Loucy (cell line): ENCODE measurements around the gene ENPP1.

Source experiments
- H2AFZ ChIP-seq: fragments of 200-600 bp; sonication (generic); 2 replicates; pipeline ENCODE4 v1.6.0; 2016; ENCODE audit warnings: antibody characterized with exemption, mild to moderate bottlenecking, low read length, moderate library complexity
- H3F3A ChIP-seq: fragments of 200-600 bp; 2 replicates; pipeline ENCODE4 v1.6.0; 2016; ENCODE audit warnings: antibody characterized with exemption, low read depth, mild to moderate bottlenecking
- H3K27me3 ChIP-seq: fragments of 200-600 bp; sonication (generic); 2 replicates; pipeline ENCODE4 v1.6.1; 2014; ENCODE audit warnings: low read length, mild to moderate bottlenecking; ENCODE audit not compliant: insufficient read depth, poor library complexity, severe bottlenecking
- H3K36me3 ChIP-seq: fragments of 200-600 bp; sonication (generic); 2 replicates; pipeline ENCODE4 v1.6.1; 2016; ENCODE audit warnings: low read length; ENCODE audit not compliant: insufficient read depth
- H3K4me1 ChIP-seq: fragments of 200-600 bp; sonication (generic); 2 replicates; pipeline ENCODE4 v1.5.1; 2014; ENCODE audit warnings: low read length, mild to moderate bottlenecking; ENCODE audit not compliant: insufficient read depth, poor library complexity, severe bottlenecking
- H3K4me2 ChIP-seq: fragments of 200-600 bp; sonication (generic); 2 replicates; pipeline ENCODE4 v1.6.0; 2014; ENCODE audit warnings: antibody characterized with exemption, low read length, low read depth, mild to moderate bottlenecking; ENCODE audit not compliant: poor library complexity, severe bottlenecking
- H3K4me3 ChIP-seq: fragments of 200-600 bp; sonication (generic); 2 replicates; pipeline ENCODE4 v1.5.1; 2014; ENCODE audit warnings: low read length, mild to moderate bottlenecking, mixed read lengths; ENCODE audit not compliant: poor library complexity, severe bottlenecking
- H3K79me2 ChIP-seq: fragments of 200-600 bp; sonication (generic); 2 replicates; pipeline ENCODE4 v1.6.1; 2014; ENCODE audit warnings: low read length; ENCODE audit not compliant: insufficient read depth
- H3K9ac ChIP-seq: fragments of 200-600 bp; sonication (generic); 2 replicates; pipeline ENCODE4 v1.6.0; 2014; ENCODE audit warnings: mild to moderate bottlenecking, low read depth, low read length, moderate library complexity; ENCODE audit not compliant: poor library complexity, severe bottlenecking
- H3K9me2 ChIP-seq: fragments of 200-600 bp; sonication (generic); replicated peaks from 2 replicates; pipeline ENCODE4 v1.6.1; 2016; ENCODE audit warnings: low read depth, low read length, mixed read lengths
- H3K9me3 ChIP-seq: fragments of 200-600 bp; sonication (generic); 2 replicates; pipeline ENCODE4 v1.6.1; 2014; ENCODE audit warnings: mild to moderate bottlenecking, antibody characterized with exemption, low read length, low read depth; ENCODE audit not compliant: insufficient read depth
- H4K20me1 ChIP-seq: fragments of 200-600 bp; sonication (generic); 2 replicates; pipeline ENCODE4 v1.6.0; 2014; ENCODE audit warnings: antibody characterized with exemption, low read length, mild to moderate bottlenecking; ENCODE audit not compliant: insufficient read depth, poor library complexity, severe bottlenecking
- CTCF ChIP-seq: fragments of 200-600 bp; sonication (generic); conservative IDR thresholded peaks from 2 replicates; pipeline ENCODE4 v1.5.1; 2014; ENCODE audit warnings: mild to moderate bottlenecking, antibody characterized with exemption, low read length
- EZH2phosphoT487 ChIP-seq: fragments of 200-600 bp; IDR thresholded peaks from 2 replicates; pipeline ENCODE4 v1.6.1; 2018; ENCODE audit warnings: antibody characterized with exemption, mild to moderate bottlenecking, moderate library complexity, borderline replicate concordance

ENPP1 gene

GRCh38 chr6:131909408-131910218 is 101.8 kb downstream of the ENPP1 start:
- H3F3A ChIP-seq: no peaks in the 10 kb centered on the region
- H3K9ac ChIP-seq: no peak overlapping the region
- H4K20me1 ChIP-seq: no peaks in the 10 kb centered on the region
- peaks cover 65% of the 10 kb centered on the region for H3K27me3 ChIP-seq
- no peaks in the 10 kb centered on the region for H3K9me2 ChIP-seq
- no peaks in the 10 kb centered on the region for H3K36me3 ChIP-seq
- no peaks in the 10 kb centered on the region for H3K79me2 ChIP-seq
- H3K4me3 ChIP-seq: no peak overlapping the region
- no peak overlapping the region for H2AFZ ChIP-seq
- no peaks in the 10 kb centered on the region for H3K9me3 ChIP-seq
- H3K4me2 ChIP-seq: no peak overlapping the region
- TF ChIP-seq EZH2phosphoT487 (peak; percentile 40; the same call in 1 of the 2 replicates), CTCF (peak; percentile 95)
- no peaks in the 10 kb centered on the region for H3K4me1 ChIP-seq

GRCh38 chr6:131910219-131910589 is 102.4 kb downstream of the ENPP1 start:
- TF ChIP-seq CTCF: no peak
- no peak for TF ChIP-seq EZH2phosphoT487
- H3K4me3 ChIP-seq: no peak overlapping the region
- H3K27me3 ChIP-seq: peaks cover 69% of the 10 kb centered on the region
- H3K9me3 ChIP-seq: no peaks in the 10 kb centered on the region
- no peaks in the 10 kb centered on the region for H4K20me1 ChIP-seq
- no peaks in the 10 kb centered on the region for H3K36me3 ChIP-seq
- H3K79me2 ChIP-seq: no peaks in the 10 kb centered on the region
- no peaks in the 10 kb centered on the region for H3K9me2 ChIP-seq
- no peaks in the 10 kb centered on the region for H3K4me1 ChIP-seq
- H3K9ac ChIP-seq: no peak overlapping the region
- no peak overlapping the region for H3K4me2 ChIP-seq
- H3F3A ChIP-seq: no peaks in the 10 kb centered on the region
- no peak overlapping the region for H2AFZ ChIP-seq

- no peak overlapping the region for H3K4me2 ChIP-seq
- H3K79me2 ChIP-seq: no peaks in the 10 kb centered on the region
- no peaks in the 10 kb centered on the region for H3K36me3 ChIP-seq
- H3K27me3 ChIP-seq: peaks cover 75% of the 10 kb centered on the region
- H3K9me2 ChIP-seq: no peaks in the 10 kb centered on the region
- H3F3A ChIP-seq: no peaks in the 10 kb centered on the region
- H3K9ac ChIP-seq: no peak overlapping the region
- H3K9me3 ChIP-seq: no peaks in the 10 kb centered on the region
- H2AFZ ChIP-seq: no peak overlapping the region
- no peaks in the 10 kb centered on the region for H4K20me1 ChIP-seq
- no peaks in the 10 kb centered on the region for H3K4me1 ChIP-seq
- no peak overlapping the region for H3K4me3 ChIP-seq
- TF ChIP-seq EZH2phosphoT487 (no peak), CTCF (no peak)
These were observed 103.1 kb downstream of the ENPP1 start for GRCh38 chr6:131910956-131911355.
